NK-92 treated with Interleukin-12 subunit alpha and Interleukin-12 subunit beta, amount 100 ng/mL, for 24 hours (cell line): ENCODE data around the gene IL7R.
"Not testable (repeated sequence)": the region's sequence is repeated elsewhere in the genome, so short reads cannot be mapped to it uniquely, and the experiment has no call there.

Experiments
- DNase-seq: peaks from one replicate; lab custom pipeline; 2025; lab: John Stamatoyannopoulos, UW

Gene IL7R

GRCh38 chr5:35876454-35876853, 19.8 kb downstream of the IL7R start:
- no peak for DNase-seq

GRCh38 chr5:35876922-35877321, 20.2 kb downstream of the IL7R start:
- DNase-seq: no peak

- no peak for DNase-seq
Measured at GRCh38 chr5:35877655-35878054, 21.0 kb downstream of the IL7R start.

GRCh38 chr5:35878079-35878478, 21.4 kb downstream of the IL7R start:
- DNase-seq: no peak

GRCh38 chr5:35879096-35879495, 22.4 kb downstream of the IL7R start:
- no peak for DNase-seq

- DNase-seq: no peak
Measured at GRCh38 chr5:35879649-35880048, 23.0 kb downstream of the IL7R start.

GRCh38 chr5:35880156-35880555, 23.5 kb downstream of the IL7R start:
- no peak for DNase-seq

- no peak for DNase-seq
Measured at GRCh38 chr5:35881758-35882157, 25.1 kb downstream of the IL7R start.

GRCh38 chr5:35884191-35884769, 27.6 kb downstream of the IL7R start:
- DNase-seq: no peak

- DNase-seq: no peak
Measured at GRCh38 chr5:35884773-35885172, 28.1 kb downstream of the IL7R start.

GRCh38 chr5:35886381-35886780, 29.7 kb downstream of the IL7R start:
- DNase-seq: no peak

- DNase-seq: no peak
Measured at GRCh38 chr5:35887321-35888100, 30.8 kb downstream of the IL7R start.

- DNase-seq: no peak
Measured at GRCh38 chr5:35890021-35891020, 33.6 kb downstream of the IL7R start.

- DNase-seq: not testable (repeated sequence)
Measured at GRCh38 chr5:35892799-35893198, 36.1 kb downstream of the IL7R start.

- no peak for DNase-seq
Measured at GRCh38 chr5:35894131-35894530, 37.4 kb downstream of the IL7R start.

GRCh38 chr5:35898952-35899660, 42.4 kb downstream of the IL7R start:
- no peak for DNase-seq

- DNase-seq: no peak
Measured at GRCh38 chr5:35899800-35900199, 43.1 kb downstream of the IL7R start.

GRCh38 chr5:35900972-35901695, 44.4 kb downstream of the IL7R start:
- DNase-seq: no peak

GRCh38 chr5:35902046-35902672, 45.5 kb downstream of the IL7R start:
- no peak for DNase-seq

GRCh38 chr5:35903631-35904203, 47.0 kb downstream of the IL7R start:
- no peak for DNase-seq
